ENCODE measurements around the gene SYT8. TPM values are rescaled to one million over a fixed set of nuclear protein-coding genes. Genes with fewer than 3 reads are reported as not detected.
"Not testable (repeated sequence)": the region's sequence is repeated elsewhere in the genome, so short reads cannot be mapped to it uniquely, and the experiment has no call there.

The SYT8 gene
- total RNA-seq, 1 experiment from 2014 or later, result not detected

DNA sequence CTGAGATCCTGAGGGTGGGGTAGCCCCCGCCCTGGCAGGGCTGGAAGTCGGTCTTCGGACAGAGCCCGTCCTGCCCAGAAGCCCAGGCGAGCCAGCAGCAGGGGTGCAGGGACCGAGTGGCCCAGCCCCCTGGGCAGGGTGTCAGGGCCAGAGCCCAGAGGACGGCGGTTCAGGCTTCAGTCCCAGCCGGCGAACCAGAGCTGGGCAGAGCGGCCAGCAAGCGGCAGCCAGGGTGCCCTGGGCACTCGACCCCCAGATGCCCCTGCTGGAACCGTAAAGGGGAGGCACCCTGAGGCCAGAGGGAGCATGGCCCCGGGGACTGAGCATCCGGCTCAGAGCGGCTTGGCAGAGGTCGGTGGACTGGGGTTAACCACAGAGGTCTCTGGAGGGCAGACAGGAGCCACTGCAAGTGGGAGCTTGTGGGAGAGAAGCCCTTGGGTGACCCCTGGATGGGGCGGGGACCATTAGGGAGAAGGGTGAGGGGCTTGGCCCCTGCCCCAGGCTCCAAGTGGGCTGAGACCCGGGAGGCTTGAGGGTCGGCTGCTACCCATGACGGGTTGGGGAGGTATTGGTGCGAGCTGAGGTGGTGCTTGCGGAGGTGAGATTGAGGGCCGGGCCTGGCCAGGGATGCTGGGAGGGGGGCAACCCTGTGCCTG lies 34.0 kb downstream of the SYT8 start:
- in situ Hi-C loops (cut with HindIII; ENCODE audit: low sequenced_read_pairs), result no loop called here

GRCh38 chr11:1869427-1870325 lies 34.9 kb downstream of the SYT8 start:
- DNase-seq (ENCODE audit: low spot score), result no peak
- in situ Hi-C loops (cut with HindIII; ENCODE audit: low sequenced_read_pairs), result no loop called here

More for the DNA sequence above, 34.0 kb downstream of the SYT8 start:
- no peak for DNase-seq (ENCODE audit: low spot score)

DNA sequence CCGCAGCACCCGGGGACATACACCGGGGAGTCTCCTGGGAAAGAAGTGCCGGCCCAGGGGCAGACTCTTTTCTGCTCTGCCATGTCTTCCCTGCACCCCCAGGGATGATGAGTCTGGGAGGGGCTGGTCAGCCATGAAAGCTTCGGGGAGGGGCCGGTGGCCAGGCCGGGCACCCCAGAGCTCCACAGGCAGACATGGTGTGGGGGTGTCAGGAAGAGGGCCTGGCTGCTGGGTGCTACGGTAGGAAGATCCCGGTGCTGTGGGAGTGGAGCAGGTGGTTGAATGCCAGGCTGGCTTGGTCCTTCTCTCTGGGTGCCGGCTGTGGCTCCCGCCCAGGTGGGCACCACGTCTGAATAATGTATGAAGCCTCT lies 35.5 kb downstream of the SYT8 start:
- in situ Hi-C loops (cut with HindIII; ENCODE audit: low sequenced_read_pairs), result no loop called here
- DNase-seq (ENCODE audit: low spot score), result no peak

GRCh38 chr11:1870721-1871466 lies 36.1 kb downstream of the SYT8 start:
- in situ Hi-C loops (cut with HindIII; ENCODE audit: low sequenced_read_pairs), result no loop called here
- peak; percentile 11 for DNase-seq (ENCODE audit: low spot score)

DNA sequence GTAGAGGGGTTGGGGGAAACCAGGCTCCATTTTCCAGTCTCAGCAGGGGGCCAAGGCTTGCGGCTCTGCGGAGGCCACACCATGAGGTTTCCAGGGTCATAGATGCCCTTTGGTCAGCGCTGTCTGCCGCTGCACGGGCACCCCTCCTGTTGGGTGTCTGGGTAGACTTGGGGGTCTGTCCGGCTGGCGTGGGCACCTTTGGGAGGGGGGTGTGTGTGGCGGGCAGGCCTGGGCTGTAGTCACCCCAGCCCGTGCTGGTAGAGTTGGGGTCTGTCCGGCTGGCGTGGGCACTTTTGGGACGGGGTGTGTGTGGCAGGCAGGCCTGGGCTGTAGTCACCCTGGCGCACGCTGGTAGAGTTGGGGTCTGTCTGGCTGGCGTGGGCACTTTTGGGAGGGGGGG lies 36.7 kb downstream of the SYT8 start:
- in situ Hi-C loops (cut with HindIII; ENCODE audit: low sequenced_read_pairs), result no loop called here
- no peak for DNase-seq (ENCODE audit: low spot score)

DNA sequence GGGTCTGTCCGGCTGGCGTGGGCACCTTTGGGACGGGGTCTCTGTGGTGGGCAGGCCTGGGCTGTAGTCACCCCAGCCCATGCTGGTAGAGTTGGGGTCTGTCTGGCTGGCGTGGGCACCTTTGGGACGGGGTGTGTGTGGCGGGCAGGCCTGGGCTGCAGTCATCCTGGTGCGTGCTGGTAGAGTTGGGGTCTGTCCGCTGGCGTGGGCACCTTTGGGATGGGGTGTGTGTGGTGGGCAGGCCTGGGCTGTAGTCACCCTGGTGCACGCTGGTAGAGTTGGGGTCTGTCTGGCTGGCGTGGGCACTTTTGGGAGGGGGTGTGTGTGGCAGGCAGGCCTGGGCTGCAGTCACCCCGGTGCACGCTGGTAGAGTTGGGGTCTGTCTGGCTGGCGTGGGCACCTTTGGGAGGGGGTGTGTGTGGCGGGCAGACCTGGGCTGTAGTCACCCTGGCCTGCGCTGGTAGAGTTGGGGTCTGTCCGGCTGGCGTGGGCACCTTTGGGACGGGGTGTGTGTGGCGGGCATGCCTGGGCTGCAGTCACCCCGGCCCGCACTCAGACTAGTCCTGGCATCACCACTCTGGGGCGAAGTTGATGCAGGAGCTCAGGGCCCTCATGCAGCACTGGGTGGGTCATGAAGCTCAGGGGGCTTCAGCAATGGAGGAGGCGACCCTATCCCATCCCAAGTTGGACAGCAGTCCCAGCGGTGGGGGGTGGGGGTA lies 37.6 kb downstream of the SYT8 start:
- in situ Hi-C loops (cut with HindIII; ENCODE audit: low sequenced_read_pairs), result no loop called here
- DNase-seq (ENCODE audit: low spot score), result no peak

DNA sequence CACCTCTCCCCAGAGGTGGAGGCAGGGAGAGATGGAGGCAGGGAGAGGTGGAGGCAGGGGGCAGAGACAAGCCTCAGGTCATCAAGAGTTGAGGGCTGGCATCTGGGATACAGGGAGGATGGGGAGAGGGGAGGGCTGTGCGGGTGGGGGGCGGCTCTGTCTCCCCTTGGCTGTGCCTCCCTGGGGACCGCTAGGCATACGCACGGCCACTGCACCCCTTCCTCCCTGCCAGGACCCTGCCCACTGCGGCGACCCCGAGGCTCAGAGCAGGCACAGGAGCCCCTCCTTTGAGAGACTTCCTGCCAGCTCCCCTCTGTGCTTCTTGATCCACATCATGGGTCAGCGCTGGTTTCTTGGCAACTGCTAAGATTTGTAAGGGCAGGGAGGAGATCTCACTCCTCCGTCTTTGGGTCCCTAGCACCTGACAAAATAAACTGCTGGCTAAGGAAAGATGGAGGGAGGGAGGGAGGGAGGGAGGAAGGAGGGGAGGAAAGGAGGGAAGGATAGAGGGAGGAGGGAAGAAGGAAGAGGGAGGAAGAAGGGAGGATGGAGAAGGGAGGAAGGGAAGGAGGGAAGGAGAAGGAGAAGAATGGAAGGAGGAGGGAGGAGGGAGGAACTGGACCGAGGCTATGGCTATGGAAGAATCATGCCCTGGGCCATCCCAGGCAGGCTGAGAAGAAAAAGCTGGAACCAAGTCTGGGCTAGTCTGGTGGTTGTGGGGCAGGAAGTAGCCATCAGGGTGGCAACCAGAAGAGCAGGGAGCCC lies 38.4 kb downstream of the SYT8 start:
- in situ Hi-C loops (cut with HindIII; ENCODE audit: low sequenced_read_pairs), result no loop called here
- DNase-seq (ENCODE audit: low spot score), result no peak

GRCh38 chr11:1873813-1874150 lies 39.0 kb downstream of the SYT8 start:
- DNase-seq (ENCODE audit: low spot score); in situ Hi-C loops (cut with HindIII; ENCODE audit: low sequenced_read_pairs): not testable (repeated sequence)

DNA sequence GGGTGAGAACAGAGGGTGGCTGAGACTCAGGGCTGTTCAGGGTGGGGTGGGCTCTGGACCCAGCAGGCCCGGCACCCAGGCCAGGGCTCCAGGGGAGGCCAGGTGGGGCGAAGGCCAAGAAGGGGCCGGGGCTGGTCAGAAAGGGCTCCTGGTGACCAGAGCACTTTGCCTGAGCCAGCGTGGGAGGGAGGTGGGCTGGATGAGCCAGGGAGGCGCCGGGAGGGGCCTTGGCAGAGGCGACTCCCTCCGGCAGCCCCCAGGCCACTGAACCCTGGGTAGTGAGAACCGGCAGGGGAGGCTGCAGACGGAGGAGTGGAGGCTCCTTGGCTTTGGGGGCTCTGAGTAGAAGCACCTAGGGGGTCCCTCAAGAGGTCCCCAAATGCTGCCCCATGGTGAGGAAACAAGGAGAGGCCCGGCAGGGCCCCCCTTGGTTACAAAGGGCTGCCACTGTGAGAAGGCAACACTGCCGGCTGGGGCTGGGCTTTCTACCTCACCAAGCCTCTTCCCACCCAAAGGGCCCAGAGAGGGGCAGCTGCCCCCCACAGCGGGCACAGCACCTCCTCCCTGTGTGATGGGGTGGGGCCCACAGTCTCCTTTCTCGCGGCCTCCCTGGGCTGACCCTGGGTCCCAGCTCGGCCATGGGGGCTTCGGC lies 39.8 kb downstream of the SYT8 start:
- DNase-seq (ENCODE audit: low spot score); in situ Hi-C loops (cut with HindIII; ENCODE audit: low sequenced_read_pairs): not testable (repeated sequence)

DNA sequence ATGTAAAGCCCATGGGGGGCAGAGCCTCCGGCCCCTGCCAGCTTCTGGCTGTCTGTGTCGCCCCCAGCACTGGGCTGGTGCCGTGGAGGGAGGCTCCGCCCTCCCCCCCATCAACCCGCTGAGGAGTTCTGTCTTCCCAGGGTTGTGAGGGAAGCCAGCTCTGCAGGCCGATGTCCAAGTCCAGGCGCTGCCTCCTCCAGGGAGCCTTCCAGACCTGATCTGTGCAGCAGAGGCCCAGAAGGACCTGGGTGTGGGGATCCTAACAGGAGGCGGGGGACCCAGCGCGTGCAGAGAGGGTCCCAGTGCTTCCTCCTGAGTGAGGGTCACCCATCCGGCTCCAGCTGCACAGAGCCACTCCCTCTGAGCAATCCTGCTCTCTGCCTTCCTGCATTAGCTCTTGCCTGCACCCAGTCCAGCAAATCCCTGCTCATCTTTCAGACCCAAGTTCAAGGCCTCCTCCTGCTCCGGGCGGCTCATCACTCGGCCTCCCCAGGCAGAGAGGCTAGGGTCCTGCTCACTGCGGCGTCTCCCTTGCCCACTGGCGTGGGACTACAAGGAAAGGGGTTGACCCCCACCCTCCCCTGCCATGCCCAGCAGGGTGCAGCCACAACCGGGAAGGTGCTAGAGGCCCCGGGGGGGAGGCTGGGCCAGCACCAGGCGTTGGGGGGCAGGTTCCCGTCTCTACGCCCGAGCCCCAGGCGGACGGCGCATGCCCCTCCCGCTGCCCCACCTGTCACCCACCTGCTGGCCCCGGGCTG lies 40.5 kb downstream of the SYT8 start:
- no peak for DNase-seq (ENCODE audit: low spot score)
- in situ Hi-C loops (cut with HindIII; ENCODE audit: low sequenced_read_pairs), result no loop called here

- not testable (repeated sequence) for DNase-seq (ENCODE audit: low spot score)
These were observed 41.1 kb downstream of the SYT8 start for GRCh38 chr11:1875851-1876301.

DNA sequence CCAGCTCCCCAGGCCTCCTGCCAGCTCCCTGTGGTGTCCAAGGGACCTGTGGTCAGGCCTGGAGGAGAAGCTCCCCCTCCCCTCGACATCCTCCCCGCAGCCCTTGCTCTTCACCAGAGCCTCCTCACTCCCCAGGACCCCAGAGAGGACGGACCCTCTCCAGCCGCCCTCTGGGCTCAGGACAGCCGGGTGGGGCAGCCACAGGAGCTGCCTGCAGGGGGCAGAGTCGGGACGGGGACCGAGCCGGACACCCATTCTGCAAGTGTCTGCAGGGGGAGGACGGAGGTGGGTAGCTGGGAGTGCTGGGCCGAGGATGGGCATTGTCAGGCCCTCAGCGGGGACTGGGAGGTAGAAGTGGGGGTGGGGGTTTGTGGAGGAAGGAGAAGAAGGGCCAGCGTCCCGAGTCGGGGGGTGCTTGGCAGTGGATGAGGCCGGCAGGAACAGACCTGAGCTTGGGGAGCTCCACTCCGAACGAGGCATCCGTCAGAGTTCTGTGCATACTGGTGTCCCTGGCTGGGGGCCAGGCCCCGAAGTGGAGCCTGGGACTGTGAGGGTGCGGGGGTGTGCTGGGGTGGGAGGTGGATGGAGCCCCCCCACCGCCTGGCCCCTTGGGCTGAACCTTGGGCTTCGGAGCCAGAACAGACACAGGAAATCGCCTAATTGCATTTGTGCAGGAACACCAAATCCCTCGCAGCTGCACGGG lies 41.7 kb downstream of the SYT8 start:
- in situ Hi-C loops (cut with HindIII; ENCODE audit: low sequenced_read_pairs), result no loop called here
- DNase-seq (ENCODE audit: low spot score), result no peak

More at GRCh38 chr11:1875851-1876301, 41.1 kb downstream of the SYT8 start:
- in situ Hi-C loops (cut with HindIII; ENCODE audit: low sequenced_read_pairs), result not testable (repeated sequence)

- DNase-seq (ENCODE audit: low spot score), result no peak
- in situ Hi-C loops (cut with HindIII; ENCODE audit: low sequenced_read_pairs), result no loop called here
These were observed 42.7 kb downstream of the SYT8 start for GRCh38 chr11:1877211-1878136.

DNA sequence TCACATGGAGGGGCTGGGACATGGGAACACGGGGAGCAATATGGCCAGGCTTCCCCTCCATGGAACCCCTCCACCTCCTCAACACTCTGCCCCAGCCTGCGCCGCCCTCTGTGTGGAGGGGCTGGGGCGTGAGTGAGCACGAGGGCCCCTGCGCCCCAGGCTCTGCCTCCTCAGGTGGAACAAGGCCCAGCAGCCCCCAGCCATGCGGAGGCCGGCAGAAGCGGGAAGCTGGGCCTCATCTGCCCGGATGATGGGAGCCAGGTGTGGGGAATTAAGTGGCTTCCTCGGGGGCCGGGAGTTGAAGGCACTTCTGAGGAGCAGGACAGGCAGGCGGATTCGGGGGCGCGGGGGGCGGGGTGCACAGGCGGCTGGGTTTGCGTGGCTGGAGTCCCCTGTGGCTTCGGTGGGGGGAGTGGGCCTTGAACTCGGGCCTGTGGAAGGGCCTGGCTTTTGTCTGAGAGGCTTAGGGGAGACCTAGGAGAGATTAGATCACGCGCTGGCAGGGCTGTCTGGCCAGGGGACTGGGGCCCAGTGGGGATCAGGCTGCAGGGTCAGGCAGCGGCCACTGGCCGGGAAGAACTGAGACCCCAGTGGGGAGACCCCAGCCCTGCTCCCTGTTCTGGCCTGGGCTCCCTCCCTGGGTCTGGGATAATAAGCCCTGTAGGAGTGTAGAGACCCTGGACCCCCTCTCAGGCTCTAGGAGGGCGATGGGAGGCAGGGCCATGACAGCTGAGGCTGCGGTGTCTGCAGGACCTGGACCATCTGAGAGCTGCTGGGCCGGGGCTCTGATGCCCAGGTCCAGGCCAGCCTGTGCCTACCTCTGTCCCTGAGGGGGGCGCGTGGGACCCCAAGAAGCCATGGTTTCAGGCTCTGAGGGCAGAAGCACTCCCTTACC lies 43.6 kb downstream of the SYT8 start:
- no peak for DNase-seq (ENCODE audit: low spot score)

DNA sequence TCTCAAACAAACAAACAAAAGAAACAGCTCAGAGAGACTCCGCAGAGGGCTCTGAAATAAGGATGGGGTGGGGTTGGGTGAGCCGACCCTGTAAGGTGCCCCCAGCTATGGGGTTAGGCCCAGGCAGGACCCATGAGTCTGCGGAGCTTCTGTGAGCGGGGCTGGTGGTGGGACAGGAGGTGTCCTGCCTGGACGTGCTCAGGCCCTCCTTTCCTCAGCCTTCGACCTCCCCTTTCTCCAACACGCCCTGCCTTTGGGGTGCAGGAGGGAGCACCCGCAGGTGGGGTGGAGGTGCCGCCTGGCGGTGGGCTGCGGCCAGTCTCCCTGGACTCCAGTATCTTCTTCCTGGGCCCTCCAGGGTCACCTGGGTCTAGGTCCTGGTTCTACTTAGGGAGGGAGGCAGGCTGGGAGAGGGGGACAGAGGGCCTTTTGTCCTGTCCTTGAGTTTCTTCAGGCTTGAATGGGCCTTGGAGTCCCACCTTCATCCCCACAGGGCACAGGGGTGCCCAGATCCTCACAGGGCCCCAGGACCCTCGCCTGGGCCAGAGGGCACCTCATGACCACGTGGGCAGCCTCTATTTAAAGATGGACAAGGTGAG lies 44.7 kb downstream of the SYT8 start:
- no peak for DNase-seq (ENCODE audit: low spot score)
- in situ Hi-C loops (cut with HindIII; ENCODE audit: low sequenced_read_pairs), result no loop called here

More for the DNA sequence above, 43.6 kb downstream of the SYT8 start:
- in situ Hi-C loops (cut with HindIII; ENCODE audit: low sequenced_read_pairs), result no loop called here

All from G401 (cell line).